ENCODE measurements around the gene ERICH6B.

DNA sequence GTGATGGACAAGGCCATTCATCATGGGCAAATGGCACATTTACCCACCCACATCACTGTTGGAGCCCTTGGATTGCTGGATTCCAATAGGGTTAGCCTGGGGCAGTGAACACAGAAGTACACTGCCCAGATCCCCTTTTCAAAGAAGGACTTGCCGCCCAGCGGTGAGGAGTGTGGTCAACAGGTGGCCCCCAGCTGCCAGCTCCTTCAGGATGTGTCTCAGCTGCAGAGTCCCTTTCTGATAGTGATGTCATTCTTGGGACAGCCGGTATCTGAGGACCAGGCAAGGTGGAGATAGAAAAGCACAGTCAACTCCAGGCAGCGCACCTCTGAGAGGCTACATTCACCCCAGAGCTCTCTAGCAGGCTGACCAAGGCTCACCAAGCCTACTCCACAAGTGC lies 16.9 kb downstream of the ERICH6B start:
- TF ChIP-seq, protein P1, sequence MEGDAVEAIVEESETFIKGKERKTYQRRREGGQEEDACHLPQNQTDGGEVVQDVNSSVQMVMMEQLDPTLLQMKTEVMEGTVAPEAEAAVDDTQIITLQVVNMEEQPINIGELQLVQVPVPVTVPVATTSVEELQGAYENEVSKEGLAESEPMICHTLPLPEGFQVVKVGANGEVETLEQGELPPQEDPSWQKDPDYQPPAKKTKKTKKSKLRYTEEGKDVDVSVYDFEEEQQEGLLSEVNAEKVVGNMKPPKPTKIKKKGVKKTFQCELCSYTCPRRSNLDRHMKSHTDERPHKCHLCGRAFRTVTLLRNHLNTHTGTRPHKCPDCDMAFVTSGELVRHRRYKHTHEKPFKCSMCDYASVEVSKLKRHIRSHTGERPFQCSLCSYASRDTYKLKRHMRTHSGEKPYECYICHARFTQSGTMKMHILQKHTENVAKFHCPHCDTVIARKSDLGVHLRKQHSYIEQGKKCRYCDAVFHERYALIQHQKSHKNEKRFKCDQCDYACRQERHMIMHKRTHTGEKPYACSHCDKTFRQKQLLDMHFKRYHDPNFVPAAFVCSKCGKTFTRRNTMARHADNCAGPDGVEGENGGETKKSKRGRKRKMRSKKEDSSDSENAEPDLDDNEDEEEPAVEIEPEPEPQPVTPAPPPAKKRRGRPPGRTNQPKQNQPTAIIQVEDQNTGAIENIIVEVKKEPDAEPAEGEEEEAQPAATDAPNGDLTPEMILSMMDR (IDR thresholded peaks at IDR 0.05; ENCODE audit: borderline replicate concordance, extremely low read depth, low read length, poor library complexity, severe bottlenecking) = no peak
- TF ChIP-seq EZH2 (IDR thresholded peaks at IDR 0.05; ENCODE audit: borderline replicate concordance, low read depth, low read length, severe bottlenecking) = no peak

Measured in DND-41 (cell line).